ENCODE data around the gene MYZAP. TPM values are rescaled to one million over a fixed set of nuclear protein-coding genes. Genes with fewer than 3 reads are reported as not detected.

The MYZAP gene
- total RNA-seq, 1 experiment from 2014 or later = 0.68 TPM

DNA sequence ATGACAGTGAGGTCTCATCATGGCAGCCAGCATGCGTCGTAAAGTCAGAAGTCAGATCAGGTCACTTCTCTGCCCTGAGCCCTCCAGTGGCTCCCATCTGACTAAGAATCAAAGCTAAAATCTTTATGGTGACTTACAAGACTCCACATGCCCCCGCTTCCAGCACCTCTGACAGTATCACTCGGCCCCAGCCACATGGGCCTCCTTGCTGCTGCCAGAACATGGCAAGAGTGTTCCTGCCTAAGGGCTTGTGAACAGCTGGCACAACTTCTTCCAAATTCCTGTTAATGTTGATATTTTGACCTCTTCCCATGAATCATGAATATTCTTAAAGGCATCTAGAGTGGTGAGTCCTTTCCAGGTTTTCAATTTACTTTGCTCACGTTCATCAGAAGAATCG, 135.3 kb downstream of the MYZAP start:
- CTCF ChIA-PET = no interaction called here
- ATAC-seq = no peak
- H3K27me3 Mint-ChIP-seq (ENCODE audit: low read depth) = no peaks in the 10 kb centered on the region
- no peak overlapping the region for H3K4me3 Mint-ChIP-seq
- 0 out of 2 replicates have a peak, but pooled peaks cover 3% of the 10 kb centered on the region for H3K36me3 Mint-ChIP-seq
- TF ChIP-seq ZNF416 (CRISPR knock-in tag; IDR thresholded peaks at IDR 0.05) = no peak
- TF ChIP-seq, protein P1, sequence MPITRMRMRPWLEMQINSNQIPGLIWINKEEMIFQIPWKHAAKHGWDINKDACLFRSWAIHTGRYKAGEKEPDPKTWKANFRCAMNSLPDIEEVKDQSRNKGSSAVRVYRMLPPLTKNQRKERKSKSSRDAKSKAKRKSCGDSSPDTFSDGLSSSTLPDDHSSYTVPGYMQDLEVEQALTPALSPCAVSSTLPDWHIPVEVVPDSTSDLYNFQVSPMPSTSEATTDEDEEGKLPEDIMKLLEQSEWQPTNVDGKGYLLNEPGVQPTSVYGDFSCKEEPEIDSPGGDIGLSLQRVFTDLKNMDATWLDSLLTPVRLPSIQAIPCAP (CRISPR knock-in tag; IDR thresholded peaks at IDR 0.05) = no peak
- TF ChIP-seq, protein P2, sequence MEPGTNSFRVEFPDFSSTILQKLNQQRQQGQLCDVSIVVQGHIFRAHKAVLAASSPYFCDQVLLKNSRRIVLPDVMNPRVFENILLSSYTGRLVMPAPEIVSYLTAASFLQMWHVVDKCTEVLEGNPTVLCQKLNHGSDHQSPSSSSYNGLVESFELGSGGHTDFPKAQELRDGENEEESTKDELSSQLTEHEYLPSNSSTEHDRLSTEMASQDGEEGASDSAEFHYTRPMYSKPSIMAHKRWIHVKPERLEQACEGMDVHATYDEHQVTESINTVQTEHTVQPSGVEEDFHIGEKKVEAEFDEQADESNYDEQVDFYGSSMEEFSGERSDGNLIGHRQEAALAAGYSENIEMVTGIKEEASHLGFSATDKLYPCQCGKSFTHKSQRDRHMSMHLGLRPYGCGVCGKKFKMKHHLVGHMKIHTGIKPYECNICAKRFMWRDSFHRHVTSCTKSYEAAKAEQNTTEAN (CRISPR knock-in tag; IDR thresholded peaks at IDR 0.05) = no peak
- no peak for TF ChIP-seq NR1H2 (CRISPR knock-in tag; IDR thresholded peaks at IDR 0.05)
- TF ChIP-seq HMGA2 (CRISPR knock-in tag; IDR thresholded peaks at IDR 0.05) = no peak
- TF ChIP-seq ZNF423 (CRISPR knock-in tag; IDR thresholded peaks at IDR 0.05) = no peak
- TF ChIP-seq ELF4 (CRISPR knock-in tag; IDR thresholded peaks at IDR 0.05; ENCODE audit: low read depth) = no peak
- TF ChIP-seq, protein P3, sequence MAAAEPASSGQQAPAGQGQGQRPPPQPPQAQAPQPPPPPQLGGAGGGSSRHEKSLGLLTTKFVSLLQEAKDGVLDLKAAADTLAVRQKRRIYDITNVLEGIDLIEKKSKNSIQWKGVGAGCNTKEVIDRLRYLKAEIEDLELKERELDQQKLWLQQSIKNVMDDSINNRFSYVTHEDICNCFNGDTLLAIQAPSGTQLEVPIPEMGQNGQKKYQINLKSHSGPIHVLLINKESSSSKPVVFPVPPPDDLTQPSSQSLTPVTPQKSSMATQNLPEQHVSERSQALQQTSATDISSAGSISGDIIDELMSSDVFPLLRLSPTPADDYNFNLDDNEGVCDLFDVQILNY (CRISPR knock-in tag; IDR thresholded peaks at IDR 0.05) = no peak
- TF ChIP-seq, protein P4, sequence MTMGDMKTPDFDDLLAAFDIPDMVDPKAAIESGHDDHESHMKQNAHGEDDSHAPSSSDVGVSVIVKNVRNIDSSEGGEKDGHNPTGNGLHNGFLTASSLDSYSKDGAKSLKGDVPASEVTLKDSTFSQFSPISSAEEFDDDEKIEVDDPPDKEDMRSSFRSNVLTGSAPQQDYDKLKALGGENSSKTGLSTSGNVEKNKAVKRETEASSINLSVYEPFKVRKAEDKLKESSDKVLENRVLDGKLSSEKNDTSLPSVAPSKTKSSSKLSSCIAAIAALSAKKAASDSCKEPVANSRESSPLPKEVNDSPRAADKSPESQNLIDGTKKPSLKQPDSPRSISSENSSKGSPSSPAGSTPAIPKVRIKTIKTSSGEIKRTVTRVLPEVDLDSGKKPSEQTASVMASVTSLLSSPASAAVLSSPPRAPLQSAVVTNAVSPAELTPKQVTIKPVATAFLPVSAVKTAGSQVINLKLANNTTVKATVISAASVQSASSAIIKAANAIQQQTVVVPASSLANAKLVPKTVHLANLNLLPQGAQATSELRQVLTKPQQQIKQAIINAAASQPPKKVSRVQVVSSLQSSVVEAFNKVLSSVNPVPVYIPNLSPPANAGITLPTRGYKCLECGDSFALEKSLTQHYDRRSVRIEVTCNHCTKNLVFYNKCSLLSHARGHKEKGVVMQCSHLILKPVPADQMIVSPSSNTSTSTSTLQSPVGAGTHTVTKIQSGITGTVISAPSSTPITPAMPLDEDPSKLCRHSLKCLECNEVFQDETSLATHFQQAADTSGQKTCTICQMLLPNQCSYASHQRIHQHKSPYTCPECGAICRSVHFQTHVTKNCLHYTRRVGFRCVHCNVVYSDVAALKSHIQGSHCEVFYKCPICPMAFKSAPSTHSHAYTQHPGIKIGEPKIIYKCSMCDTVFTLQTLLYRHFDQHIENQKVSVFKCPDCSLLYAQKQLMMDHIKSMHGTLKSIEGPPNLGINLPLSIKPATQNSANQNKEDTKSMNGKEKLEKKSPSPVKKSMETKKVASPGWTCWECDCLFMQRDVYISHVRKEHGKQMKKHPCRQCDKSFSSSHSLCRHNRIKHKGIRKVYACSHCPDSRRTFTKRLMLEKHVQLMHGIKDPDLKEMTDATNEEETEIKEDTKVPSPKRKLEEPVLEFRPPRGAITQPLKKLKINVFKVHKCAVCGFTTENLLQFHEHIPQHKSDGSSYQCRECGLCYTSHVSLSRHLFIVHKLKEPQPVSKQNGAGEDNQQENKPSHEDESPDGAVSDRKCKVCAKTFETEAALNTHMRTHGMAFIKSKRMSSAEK (CRISPR knock-in tag; IDR thresholded peaks at IDR 0.05; ENCODE audit: borderline replicate concordance) = no peak
- TF ChIP-seq, protein P5, sequence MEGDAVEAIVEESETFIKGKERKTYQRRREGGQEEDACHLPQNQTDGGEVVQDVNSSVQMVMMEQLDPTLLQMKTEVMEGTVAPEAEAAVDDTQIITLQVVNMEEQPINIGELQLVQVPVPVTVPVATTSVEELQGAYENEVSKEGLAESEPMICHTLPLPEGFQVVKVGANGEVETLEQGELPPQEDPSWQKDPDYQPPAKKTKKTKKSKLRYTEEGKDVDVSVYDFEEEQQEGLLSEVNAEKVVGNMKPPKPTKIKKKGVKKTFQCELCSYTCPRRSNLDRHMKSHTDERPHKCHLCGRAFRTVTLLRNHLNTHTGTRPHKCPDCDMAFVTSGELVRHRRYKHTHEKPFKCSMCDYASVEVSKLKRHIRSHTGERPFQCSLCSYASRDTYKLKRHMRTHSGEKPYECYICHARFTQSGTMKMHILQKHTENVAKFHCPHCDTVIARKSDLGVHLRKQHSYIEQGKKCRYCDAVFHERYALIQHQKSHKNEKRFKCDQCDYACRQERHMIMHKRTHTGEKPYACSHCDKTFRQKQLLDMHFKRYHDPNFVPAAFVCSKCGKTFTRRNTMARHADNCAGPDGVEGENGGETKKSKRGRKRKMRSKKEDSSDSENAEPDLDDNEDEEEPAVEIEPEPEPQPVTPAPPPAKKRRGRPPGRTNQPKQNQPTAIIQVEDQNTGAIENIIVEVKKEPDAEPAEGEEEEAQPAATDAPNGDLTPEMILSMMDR (IDR thresholded peaks at IDR 0.05) = no peak
- no peak for TF ChIP-seq MXD4 (CRISPR knock-in tag; IDR thresholded peaks at IDR 0.05; ENCODE audit: borderline replicate concordance)
- TF ChIP-seq ZNF263 (CRISPR knock-in tag; IDR thresholded peaks at IDR 0.05; ENCODE audit: low read depth) = no peak
- TF ChIP-seq, protein P6, sequence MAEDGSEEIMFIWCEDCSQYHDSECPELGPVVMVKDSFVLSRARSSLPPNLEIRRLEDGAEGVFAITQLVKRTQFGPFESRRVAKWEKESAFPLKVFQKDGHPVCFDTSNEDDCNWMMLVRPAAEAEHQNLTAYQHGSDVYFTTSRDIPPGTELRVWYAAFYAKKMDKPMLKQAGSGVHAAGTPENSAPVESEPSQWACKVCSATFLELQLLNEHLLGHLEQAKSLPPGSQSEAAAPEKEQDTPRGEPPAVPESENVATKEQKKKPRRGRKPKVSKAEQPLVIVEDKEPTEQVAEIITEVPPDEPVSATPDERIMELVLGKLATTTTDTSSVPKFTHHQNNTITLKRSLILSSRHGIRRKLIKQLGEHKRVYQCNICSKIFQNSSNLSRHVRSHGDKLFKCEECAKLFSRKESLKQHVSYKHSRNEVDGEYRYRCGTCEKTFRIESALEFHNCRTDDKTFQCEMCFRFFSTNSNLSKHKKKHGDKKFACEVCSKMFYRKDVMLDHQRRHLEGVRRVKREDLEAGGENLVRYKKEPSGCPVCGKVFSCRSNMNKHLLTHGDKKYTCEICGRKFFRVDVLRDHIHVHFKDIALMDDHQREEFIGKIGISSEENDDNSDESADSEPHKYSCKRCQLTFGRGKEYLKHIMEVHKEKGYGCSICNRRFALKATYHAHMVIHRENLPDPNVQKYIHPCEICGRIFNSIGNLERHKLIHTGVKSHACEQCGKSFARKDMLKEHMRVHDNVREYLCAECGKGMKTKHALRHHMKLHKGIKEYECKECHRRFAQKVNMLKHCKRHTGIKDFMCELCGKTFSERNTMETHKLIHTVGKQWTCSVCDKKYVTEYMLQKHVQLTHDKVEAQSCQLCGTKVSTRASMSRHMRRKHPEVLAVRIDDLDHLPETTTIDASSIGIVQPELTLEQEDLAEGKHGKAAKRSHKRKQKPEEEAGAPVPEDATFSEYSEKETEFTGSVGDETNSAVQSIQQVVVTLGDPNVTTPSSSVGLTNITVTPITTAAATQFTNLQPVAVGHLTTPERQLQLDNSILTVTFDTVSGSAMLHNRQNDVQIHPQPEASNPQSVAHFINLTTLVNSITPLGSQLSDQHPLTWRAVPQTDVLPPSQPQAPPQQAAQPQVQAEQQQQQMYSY (CRISPR knock-in tag; IDR thresholded peaks at IDR 0.05) = no peak
- TF ChIP-seq ZBTB21 (CRISPR knock-in tag; IDR thresholded peaks at IDR 0.05; ENCODE audit: borderline replicate concordance) = no peak
- no peak for TF ChIP-seq SMAD4 (CRISPR knock-in tag; IDR thresholded peaks at IDR 0.05)
- TF ChIP-seq TEAD4 (CRISPR knock-in tag; IDR thresholded peaks at IDR 0.05) = no peak
- no peak for TF ChIP-seq PRRX2 (CRISPR knock-in tag; IDR thresholded peaks at IDR 0.05)
- TF ChIP-seq CREB1 (CRISPR knock-in tag; IDR thresholded peaks at IDR 0.05) = no peak
- TF ChIP-seq, protein P7, sequence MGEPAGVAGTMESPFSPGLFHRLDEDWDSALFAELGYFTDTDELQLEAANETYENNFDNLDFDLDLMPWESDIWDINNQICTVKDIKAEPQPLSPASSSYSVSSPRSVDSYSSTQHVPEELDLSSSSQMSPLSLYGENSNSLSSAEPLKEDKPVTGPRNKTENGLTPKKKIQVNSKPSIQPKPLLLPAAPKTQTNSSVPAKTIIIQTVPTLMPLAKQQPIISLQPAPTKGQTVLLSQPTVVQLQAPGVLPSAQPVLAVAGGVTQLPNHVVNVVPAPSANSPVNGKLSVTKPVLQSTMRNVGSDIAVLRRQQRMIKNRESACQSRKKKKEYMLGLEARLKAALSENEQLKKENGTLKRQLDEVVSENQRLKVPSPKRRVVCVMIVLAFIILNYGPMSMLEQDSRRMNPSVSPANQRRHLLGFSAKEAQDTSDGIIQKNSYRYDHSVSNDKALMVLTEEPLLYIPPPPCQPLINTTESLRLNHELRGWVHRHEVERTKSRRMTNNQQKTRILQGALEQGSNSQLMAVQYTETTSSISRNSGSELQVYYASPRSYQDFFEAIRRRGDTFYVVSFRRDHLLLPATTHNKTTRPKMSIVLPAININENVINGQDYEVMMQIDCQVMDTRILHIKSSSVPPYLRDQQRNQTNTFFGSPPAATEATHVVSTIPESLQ (CRISPR knock-in tag; IDR thresholded peaks at IDR 0.05) = no peak
- H3K4me1 Mint-ChIP-seq = peaks cover 7% of the 10 kb centered on the region; the same call in 1 of the 2 replicates
- POLR2A ChIA-PET = no interaction called here
- H3K9me3 Mint-ChIP-seq = peaks cover 5% of the 10 kb centered on the region
- no peak overlapping the region for H3K27ac Mint-ChIP-seq
- DNase-seq (ENCODE audit: low spot score) = no peak
